Neural progenitor cell (in vitro differentiated cells): ENCODE measurements around the gene NBPF11.
"Not testable (repeated sequence)": the region's sequence is repeated elsewhere in the genome, so short reads cannot be mapped to it uniquely, and the experiment has no call there.

ENCODE experiments used
- EZH2 ChIP-seq: fragments of 200-600 bp; sonication (generic); IDR thresholded peaks from 2 replicates; pipeline ENCODE4 v1.6.1; 2017; ENCODE audit warnings: antibody characterized with exemption, mild to moderate bottlenecking, moderate library complexity
- TF ChIP-seq, protein P1 (sequence below): fragments of 200-600 bp; sonication (generic); IDR thresholded peaks from 2 replicates; pipeline ENCODE4 v1.5.1; 2017; ENCODE audit warnings: antibody characterized with exemption, mild to moderate bottlenecking

DNA sequence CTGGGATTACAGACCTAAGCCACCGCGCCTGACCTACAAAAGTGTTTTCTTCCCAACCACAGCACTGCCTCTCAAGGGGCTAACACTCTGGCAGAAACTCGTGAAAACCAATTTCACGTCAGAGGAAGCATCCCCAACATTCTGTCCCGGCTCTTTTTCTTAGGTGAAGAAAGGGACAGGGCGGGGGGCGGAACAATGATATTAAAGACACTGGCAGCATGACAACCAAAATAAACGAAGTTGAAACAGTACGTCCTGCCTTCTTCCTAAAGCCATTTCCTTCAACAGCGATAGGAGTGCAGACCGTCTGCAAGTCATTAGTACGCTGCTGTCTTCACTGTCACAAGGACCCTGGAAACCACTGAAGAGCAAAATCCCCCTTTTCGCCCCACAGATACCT lies 74.0 kb downstream of the NBPF11 start:
- TF ChIP-seq, protein P1, sequence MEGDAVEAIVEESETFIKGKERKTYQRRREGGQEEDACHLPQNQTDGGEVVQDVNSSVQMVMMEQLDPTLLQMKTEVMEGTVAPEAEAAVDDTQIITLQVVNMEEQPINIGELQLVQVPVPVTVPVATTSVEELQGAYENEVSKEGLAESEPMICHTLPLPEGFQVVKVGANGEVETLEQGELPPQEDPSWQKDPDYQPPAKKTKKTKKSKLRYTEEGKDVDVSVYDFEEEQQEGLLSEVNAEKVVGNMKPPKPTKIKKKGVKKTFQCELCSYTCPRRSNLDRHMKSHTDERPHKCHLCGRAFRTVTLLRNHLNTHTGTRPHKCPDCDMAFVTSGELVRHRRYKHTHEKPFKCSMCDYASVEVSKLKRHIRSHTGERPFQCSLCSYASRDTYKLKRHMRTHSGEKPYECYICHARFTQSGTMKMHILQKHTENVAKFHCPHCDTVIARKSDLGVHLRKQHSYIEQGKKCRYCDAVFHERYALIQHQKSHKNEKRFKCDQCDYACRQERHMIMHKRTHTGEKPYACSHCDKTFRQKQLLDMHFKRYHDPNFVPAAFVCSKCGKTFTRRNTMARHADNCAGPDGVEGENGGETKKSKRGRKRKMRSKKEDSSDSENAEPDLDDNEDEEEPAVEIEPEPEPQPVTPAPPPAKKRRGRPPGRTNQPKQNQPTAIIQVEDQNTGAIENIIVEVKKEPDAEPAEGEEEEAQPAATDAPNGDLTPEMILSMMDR = not testable (repeated sequence)
- TF ChIP-seq EZH2 = not testable (repeated sequence)
